Measurements from ENCODE around the gene INPP5F.

- TF ChIP-seq CTCF (IDR thresholded peaks at IDR 0.05): no peak
- no peak for TF ChIP-seq POLR2A (IDR thresholded peaks at IDR 0.05)
Observed at GRCh38 chr10:119715628-119716505, 10.0 kb upstream of the INPP5F start.
